H9 (cell line): Measurements from ENCODE around the gene CDHR2. TPM values are rescaled to one million over a fixed set of nuclear protein-coding genes. Genes with fewer than 3 reads are reported as not detected.

Source experiments
- DNase-seq: peaks from one replicate; pipeline ENCODE4 v3.0.0-alpha.2; 2017
- H2AFZ ChIP-seq: one replicate; pipeline ENCODE4 v1.6.1; 2013; ENCODE audit warnings: mild to moderate bottlenecking, low read length, control low read depth, moderate library complexity
- H2AK5ac ChIP-seq: 2 replicates; pipeline ENCODE4 v1.6.1; 2013; ENCODE audit warnings: low read length, control low read depth, mixed read lengths; ENCODE audit not compliant: insufficient read length
- H2BK120ac ChIP-seq: one replicate; pipeline ENCODE4 v1.6.1; 2013; ENCODE audit warnings: low read depth, mild to moderate bottlenecking, low read length, control low read depth, inconsistent platforms; ENCODE audit not compliant: poor library complexity, severe bottlenecking
- H2BK12ac ChIP-seq: 2 replicates; pipeline ENCODE4 v1.6.1; 2013; ENCODE audit warnings: low read length, control low read depth, mixed read lengths, low read depth; ENCODE audit not compliant: insufficient read length
- H2BK15ac ChIP-seq: 2 replicates; pipeline ENCODE4 v1.6.1; 2013; ENCODE audit warnings: low read depth, low read length, control low read depth
- H2BK20ac ChIP-seq: one replicate; pipeline ENCODE4 v1.6.1; 2013; ENCODE audit warnings: low read depth, mild to moderate bottlenecking, low read length, control low read depth, inconsistent platforms; ENCODE audit not compliant: poor library complexity, severe bottlenecking
- H2BK5ac ChIP-seq: 2 replicates; pipeline ENCODE4 v1.6.1; 2013; ENCODE audit warnings: low read length, control low read depth, mixed read lengths; ENCODE audit not compliant: insufficient read length
- H3K14ac ChIP-seq: 2 replicates; pipeline ENCODE4 v1.6.1; 2013; ENCODE audit warnings: low read length, control low read depth; ENCODE audit not compliant: insufficient read depth
- H3K18ac ChIP-seq: 2 replicates; pipeline ENCODE4 v1.6.1; 2013; ENCODE audit warnings: low read depth, mild to moderate bottlenecking, mixed read lengths, low read length, control low read depth; ENCODE audit not compliant: insufficient read length
- H3K23ac ChIP-seq: 2 replicates; pipeline ENCODE4 v1.6.1; 2013; ENCODE audit warnings: low read length, control low read depth, mixed read lengths, low read depth; ENCODE audit not compliant: insufficient read length
- H3K23me2 ChIP-seq: 2 replicates; pipeline ENCODE4 v1.6.1; 2013; ENCODE audit warnings: low read depth, mild to moderate bottlenecking, mixed read lengths, low read length, control low read depth; ENCODE audit not compliant: insufficient read length, poor library complexity, severe bottlenecking
- H3K27ac ChIP-seq: 2 replicates; pipeline ENCODE4 v1.5.1; 2013; ENCODE audit warnings: low read length, control low read depth, mixed read lengths, low read depth; ENCODE audit not compliant: insufficient read length
- H3K27me3 ChIP-seq: 2 replicates; pipeline ENCODE4 v1.6.1; 2013; ENCODE audit warnings: low read length, control low read depth, inconsistent platforms; ENCODE audit not compliant: insufficient read depth
- H3K4ac ChIP-seq: 2 replicates; pipeline ENCODE4 v1.6.1; 2013; ENCODE audit warnings: low read depth, mild to moderate bottlenecking, control low read depth, inconsistent platforms, low read length, moderate library complexity
- H3K4me1 ChIP-seq: 2 replicates; pipeline ENCODE4 v1.6.1; 2013; ENCODE audit warnings: low read length, control low read depth, inconsistent platforms; ENCODE audit not compliant: insufficient read depth
- H3K4me2 ChIP-seq: 2 replicates; pipeline ENCODE4 v1.6.1; 2013; ENCODE audit warnings: low read length, control low read depth, mixed read lengths; ENCODE audit not compliant: insufficient read length, insufficient read depth
- H3K56ac ChIP-seq: 2 replicates; pipeline ENCODE4 v1.6.1; 2013; ENCODE audit warnings: low read depth, mild to moderate bottlenecking, mixed read lengths, low read length, control low read depth; ENCODE audit not compliant: insufficient read length
- H3K79me1 ChIP-seq: 2 replicates; pipeline ENCODE4 v1.6.1; 2013; ENCODE audit warnings: low read depth, mild to moderate bottlenecking, moderate library complexity, low read length, control low read depth, inconsistent platforms; ENCODE audit not compliant: insufficient read depth, poor library complexity, severe bottlenecking
- H3K79me2 ChIP-seq: 2 replicates; pipeline ENCODE4 v1.6.1; 2013; ENCODE audit warnings: low read length, control low read depth, inconsistent platforms; ENCODE audit not compliant: insufficient read depth
- H3K9ac ChIP-seq: 2 replicates; pipeline ENCODE4 v1.6.1; 2013; ENCODE audit warnings: low read length, control low read depth, mixed read lengths; ENCODE audit not compliant: insufficient read length; ENCODE audit errors: extremely low read depth
- H3K9me3 ChIP-seq: one replicate; pipeline ENCODE4 v1.6.1; 2013; ENCODE audit warnings: low read depth, low read length, inconsistent platforms; ENCODE audit not compliant: control insufficient read depth
- H3T11ph ChIP-seq: one replicate; pipeline ENCODE4 v1.6.1; 2013; ENCODE audit warnings: mild to moderate bottlenecking, low read length, control low read depth, inconsistent platforms
- H4K20me1 ChIP-seq: one replicate; pipeline ENCODE4 v1.6.1; 2013; ENCODE audit not compliant: control insufficient read depth, insufficient read length, insufficient read depth
- H4K5ac ChIP-seq: 2 replicates; pipeline ENCODE4 v1.6.1; 2013; ENCODE audit warnings: low read depth, mild to moderate bottlenecking, mixed read lengths, low read length, control low read depth; ENCODE audit not compliant: insufficient read length
- H4K8ac ChIP-seq: replicated peaks from 2 replicates; pipeline ENCODE4 v1.6.1; 2013; ENCODE audit warnings: low read length, control low read depth, mixed read lengths, low read depth; ENCODE audit not compliant: insufficient read length
- H4K91ac ChIP-seq: 2 replicates; pipeline ENCODE4 v1.6.1; 2013; ENCODE audit warnings: low read depth, mild to moderate bottlenecking, moderate library complexity, mixed read lengths, low read length, control low read depth; ENCODE audit not compliant: insufficient read length
- H3K27ac Mint-ChIP-seq, 3 experiments: 2 replicates in 2 of 3; 3 replicates in 1 of 3; pipeline ENCODE4 v1.8.0; 2020 to 2021; ENCODE audit warnings: mixed read lengths in 3 of 3, mild to moderate bottlenecking in 1 of 3, moderate library complexity in 1 of 3
- H3K27me3 Mint-ChIP-seq: 2 replicates; pipeline ENCODE4 v1.8.0; 2021; ENCODE audit warnings: low read depth, mild to moderate bottlenecking, moderate library complexity, mixed read lengths
- H3K36me3 Mint-ChIP-seq, 3 experiments: 2 replicates in 2 of 3; 3 replicates in 1 of 3; pipeline ENCODE4 v1.8.0; 2020 to 2021; ENCODE audit warnings: low read depth in 3 of 3, mixed read lengths in 3 of 3; ENCODE audit not compliant: insufficient read depth in 1 of 3
- H3K4me1 Mint-ChIP-seq, 2 experiments: 2 replicates each; pipeline ENCODE4 v1.8.0; 2020; ENCODE audit warnings: mixed read lengths in 2 of 2
- H3K4me3 Mint-ChIP-seq, 2 experiments: 2 replicates in 1 of 2; 3 replicates in 1 of 2; pipeline ENCODE4 v1.8.0; 2020 to 2021; ENCODE audit warnings: mild to moderate bottlenecking in 2 of 2, mixed read lengths in 2 of 2, moderate library complexity in 1 of 2
- H3K9me3 Mint-ChIP-seq, 2 experiments: 2 replicates in 1 of 2; 3 replicates in 1 of 2; pipeline ENCODE4 v1.8.0; 2020; ENCODE audit warnings: mild to moderate bottlenecking in 2 of 2, mixed read lengths in 2 of 2, moderate library complexity in 1 of 2
- CTCF ChIP-seq: fragments of 200-600 bp; sonication (generic); conservative IDR thresholded peaks from 3 replicates; pipeline ENCODE4 v1.8.0; 2021; ENCODE audit warnings: antibody characterized with exemption, mild to moderate bottlenecking
- WGBS: extraction: QIAGEN DNeasy Blood & Tissue Kit; methylation state at CpG from one replicate; pipeline ENCODE4 v1.1.7; 2013; ENCODE audit warnings: missing lambda C conversion rate, low lambda C conversion rate, mixed read lengths; ENCODE audit not compliant: insufficient read length; ENCODE audit errors: extremely low coverage; 5-methylcytosine and 5-hydroxymethylcytosine counted together
- total RNA-seq: library from RNA; stranded (reverse); gene quantifications from 2 replicates; pipeline ENCODE4 v1.2.1, GENCODE V29; 2021

The CDHR2 gene
- total RNA-seq, 1 experiment from 2014 or later, result 0.90 TPM

- Histone ChIP-seq H3T11ph (no peak overlapping the region), H3K9me3 (no peaks in the 10 kb centered on the region), H3K27ac (no peak overlapping the region), H3K23ac (no peak overlapping the region), H3K4me1 (no peaks in the 10 kb centered on the region; the same call in 1 of the 2 replicates), H2BK5ac (no peak overlapping the region), H3K4ac (no peak overlapping the region), H4K20me1 (no peaks in the 10 kb centered on the region), H2AFZ (no peak overlapping the region), H3K79me2 (no peaks in the 10 kb centered on the region), H3K79me1 (no peaks in the 10 kb centered on the region), H2BK15ac (no peak overlapping the region), H3K56ac (no peak overlapping the region), H2AK5ac (no peak overlapping the region), H3K18ac (no peak overlapping the region), H3K14ac (no peak overlapping the region), H2BK120ac (no peak overlapping the region), H4K5ac (no peak overlapping the region), H2BK20ac (no peak overlapping the region), H3K23me2 (no peaks in the 10 kb centered on the region), H3K27me3 (no peaks in the 10 kb centered on the region), H3K9ac (no peak overlapping the region), H4K8ac (no peak overlapping the region), H2BK12ac (no peak overlapping the region), H4K91ac (no peak overlapping the region), H3K4me2 (no peak overlapping the region)
- Mint-ChIP-seq H3K4me1 (peaks cover 45 to 67% of the 10 kb centered on the region in 2 experiments), H3K9me3 (peaks cover 0 to 3% of the 10 kb centered on the region in 2 experiments; a peak in 3 of 5 replicates), H3K27me3 (peaks cover 19% of the 10 kb centered on the region), H3K36me3 (peaks cover 0 to 2% (median 0%) of the 10 kb centered on the region in 3 experiments; a peak in 2 of 7 replicates), H3K4me3 (no peak overlapping the region), H3K27ac (no peak overlapping the region)
- no peak for DNase-seq
- no CpG with 5 or more reads among the region's 4 CpGs for WGBS
- TF ChIP-seq CTCF, result no peak
These were observed 91.5 kb downstream of the CDHR2 start for GRCh38 chr5:176640616-176641015.
